ENCODE measurements around the gene CFL1. TPM values are rescaled to one million over a fixed set of nuclear protein-coding genes. Genes with fewer than 3 reads are reported as not detected.
"Not testable (repeated sequence)": the region's sequence is repeated elsewhere in the genome, so short reads cannot be mapped to it uniquely, and the experiment has no call there.

CFL1 gene
- 437 TPM for total RNA-seq

DNA sequence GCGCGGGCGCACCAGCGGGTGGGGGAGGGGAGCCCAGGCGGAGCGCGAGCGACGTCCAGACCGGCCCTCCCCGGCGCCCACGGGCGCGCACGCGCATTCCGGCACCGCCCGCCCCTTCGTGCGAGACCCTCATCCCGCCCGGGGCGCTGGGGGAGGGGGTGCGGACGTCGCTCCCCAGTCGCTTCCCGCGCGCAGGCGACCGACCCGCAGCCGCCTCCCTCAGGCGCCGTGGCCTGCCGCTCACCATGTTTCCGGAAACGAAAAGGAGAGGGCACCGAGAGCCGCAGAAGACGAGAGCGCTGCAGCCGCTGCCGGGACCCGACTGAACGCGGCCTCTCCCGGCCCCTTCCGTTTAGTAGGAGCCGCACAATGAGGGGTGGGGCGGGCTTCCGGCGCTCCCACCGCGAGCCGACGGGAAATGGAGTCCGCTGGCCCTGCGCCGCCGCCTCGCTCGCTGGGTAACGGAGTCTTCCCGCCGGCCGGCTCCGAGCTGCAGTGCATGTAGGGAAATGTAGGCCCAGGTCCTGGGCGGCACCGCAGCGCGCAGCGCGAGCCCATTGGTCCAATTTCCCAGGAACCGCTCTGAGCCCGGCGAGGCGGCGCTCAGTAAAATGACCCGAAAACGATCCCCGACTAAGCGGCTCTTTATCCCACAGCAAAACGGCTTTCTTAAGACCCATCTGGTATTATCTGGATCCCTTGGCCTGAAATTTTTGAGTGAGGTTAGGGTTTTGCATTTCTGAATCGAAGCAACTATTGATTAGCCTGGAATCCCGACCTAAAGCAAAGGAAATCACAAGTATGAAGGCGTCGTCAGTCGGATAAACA is at the start of gene CFL1:
TSS of gene CFL1 (minus strand) at position 328 of the 828 bp plus-strand sequence. CDS start at position 247, 81 bp downstream.
- DNase-seq (ENCODE audit: low spot score) (peak; percentile 99), ATAC-seq (peak; percentile 85)
- intact Hi-C loops (cut with DNase I), result no loop called here

DNA sequence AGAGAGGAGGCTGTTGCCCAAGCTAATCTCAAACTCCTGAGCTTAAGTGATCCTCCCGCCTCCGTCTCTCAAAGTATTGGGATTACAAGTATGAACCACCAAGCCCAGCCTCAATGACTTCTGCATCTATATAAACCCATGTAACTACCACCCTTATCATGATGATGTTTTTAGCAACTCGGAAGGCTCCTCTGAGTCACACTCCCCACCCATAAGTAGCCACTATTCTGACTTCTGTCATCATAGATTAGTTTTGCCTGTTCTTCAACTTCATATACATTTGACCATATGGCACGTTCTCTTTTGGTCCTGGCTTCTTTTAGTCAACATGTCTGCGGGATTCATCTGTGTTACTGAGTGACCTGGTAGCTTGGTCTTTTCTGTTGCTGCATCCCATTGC is 48.6 kb upstream of the CFL1 start:
- intact Hi-C loops (cut with DNase I), result no loop called here
- ATAC-seq (no peak), DNase-seq (ENCODE audit: low spot score) (no peak)

DNA sequence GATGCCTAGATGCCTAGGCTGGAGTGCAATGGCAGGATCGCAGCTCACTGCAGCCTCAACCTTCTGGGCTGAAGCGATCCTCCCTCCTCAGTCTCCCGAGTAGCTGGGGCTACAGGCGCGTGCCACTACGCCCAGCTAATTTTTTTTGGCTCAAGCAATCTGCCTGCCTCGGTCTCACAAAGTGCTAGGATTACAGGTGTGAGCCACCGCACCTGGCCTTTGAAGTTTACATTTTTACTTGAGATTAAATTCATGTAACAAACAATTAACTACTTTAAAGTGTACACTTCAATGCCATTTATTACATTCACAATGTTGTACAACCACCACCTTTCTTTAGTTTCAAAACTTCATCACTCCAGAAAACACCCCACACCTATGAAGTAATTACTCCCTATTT is 45.7 kb upstream of the CFL1 start:
- intact Hi-C loops (cut with DNase I), result no loop called here
- DNase-seq (ENCODE audit: low spot score) (no peak), ATAC-seq (no peak)

DNA sequence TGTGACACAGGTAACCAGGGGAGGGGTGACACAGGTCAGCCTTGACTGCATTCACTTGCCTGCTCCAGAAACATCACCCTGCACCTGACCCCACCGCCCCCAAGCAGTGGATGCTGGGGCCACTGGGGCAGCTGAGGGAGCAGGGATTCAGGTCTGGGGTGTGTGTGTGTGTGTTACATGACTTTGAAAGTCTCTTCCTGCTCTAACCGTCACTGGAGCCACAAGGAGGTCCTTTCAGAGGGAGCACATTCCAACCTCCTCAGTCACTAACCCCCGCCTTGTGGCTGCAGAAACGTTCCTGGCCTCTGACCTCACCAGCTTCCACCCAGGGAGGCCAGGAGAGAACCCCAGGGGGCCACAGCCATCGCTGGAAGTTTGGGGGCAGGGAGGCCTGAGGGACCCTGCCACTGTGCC is 45.1 kb upstream of the CFL1 start:
- DNase-seq (ENCODE audit: low spot score) (no peak), ATAC-seq (no peak)
- intact Hi-C loops (cut with DNase I), result no loop called here

DNA sequence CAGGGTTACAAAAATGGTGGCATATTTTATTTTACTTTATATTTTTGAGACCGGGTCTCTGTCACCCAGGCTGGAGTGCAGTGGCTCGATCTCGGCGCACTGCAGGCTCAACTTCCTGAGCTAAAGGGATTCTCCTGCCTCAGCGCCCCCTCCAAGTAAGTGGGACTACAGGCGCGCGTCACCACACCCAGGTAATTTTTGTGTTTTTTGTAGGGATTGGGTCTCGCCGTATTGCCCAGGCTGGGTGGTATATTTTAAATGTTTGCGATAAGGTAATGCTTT is 42.9 kb upstream of the CFL1 start:
- ATAC-seq (no peak), DNase-seq (ENCODE audit: low spot score) (no peak)
- intact Hi-C loops (cut with DNase I), result no loop called here

DNA sequence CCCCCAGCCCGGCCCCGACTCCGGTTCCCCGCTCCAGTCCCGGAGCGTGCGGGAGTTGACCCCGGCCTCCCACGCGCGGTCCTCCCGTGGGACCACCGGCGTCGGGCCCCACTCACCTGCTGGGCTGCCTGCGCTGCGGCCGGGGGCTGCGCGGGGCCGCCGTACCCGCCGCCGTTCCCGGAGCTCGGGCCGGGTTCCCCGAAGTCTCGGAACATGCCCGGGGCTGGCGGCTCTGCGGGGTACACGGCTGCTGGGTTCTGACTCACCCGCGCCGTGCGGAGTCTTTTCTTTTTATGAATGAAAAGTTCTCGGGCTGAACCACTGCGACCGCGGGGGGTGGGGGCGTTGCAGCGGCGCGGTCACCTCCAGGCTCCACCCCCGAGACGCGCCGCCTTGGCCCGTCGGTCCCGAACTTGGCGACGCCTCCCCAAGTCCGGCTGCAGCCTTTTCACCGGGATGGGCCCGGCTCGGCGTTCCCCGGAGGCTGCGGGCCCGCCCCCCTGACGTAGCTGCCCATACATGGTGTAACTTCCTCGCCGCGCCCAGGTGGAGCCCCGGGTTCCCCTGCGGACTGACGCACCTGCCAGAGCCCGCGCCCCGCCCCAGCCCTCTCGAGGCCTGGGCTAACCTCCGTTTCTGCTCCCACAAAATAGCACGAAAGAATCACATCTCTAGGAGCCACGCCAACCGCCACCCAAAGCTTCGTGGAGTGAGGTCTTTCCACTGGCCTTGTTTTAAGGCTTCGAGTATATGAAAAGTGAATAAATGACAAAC is 42.3 kb upstream of the CFL1 start, which contains the start of gene FOSL1:
TSS of gene FOSL1 (minus strand) at position 264 of the 774 bp plus-strand sequence. CDS start at position 215, 49 bp downstream.
- ATAC-seq (peak; percentile 88), DNase-seq (ENCODE audit: low spot score) (peak; percentile 86)
- intact Hi-C loops (cut with DNase I), result no loop called here

DNA sequence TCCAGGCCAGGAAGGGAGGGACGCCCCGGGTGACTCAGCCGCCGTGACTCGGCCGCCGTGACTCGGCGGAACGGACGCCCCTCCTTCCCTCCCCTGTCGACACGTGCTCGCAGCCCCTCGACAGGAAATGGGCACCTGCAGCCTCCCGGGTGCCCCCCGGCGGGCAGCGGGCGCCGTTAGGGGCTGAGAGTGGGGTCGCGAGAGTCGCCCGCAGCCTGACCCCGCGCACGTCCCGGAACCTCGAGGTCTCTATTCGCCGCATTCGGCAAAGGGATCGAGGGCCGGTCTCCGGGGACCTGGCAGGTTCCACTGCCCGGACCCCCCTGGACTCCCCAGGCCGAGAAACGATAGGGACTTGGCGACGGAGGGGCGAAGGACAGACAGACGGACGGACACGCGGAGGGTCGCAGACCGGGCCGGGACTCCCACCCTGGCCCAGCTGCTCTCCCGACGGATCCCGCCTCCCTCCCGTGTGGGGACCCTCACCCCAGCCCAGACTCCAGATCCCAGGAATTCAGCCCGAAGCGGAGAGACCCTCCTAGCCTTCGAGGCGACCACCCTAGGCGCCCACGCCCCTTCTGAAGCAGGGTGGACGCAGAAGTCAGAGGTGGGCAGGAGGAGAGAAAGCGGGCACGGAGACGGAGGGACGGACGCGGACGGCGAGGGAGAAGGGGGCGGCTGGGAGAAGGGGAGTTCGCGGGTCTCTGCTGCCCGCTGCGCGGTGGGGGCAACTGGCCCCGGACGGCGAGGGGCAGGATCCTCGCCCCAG is 41.6 kb upstream of the CFL1 start:
- intact Hi-C loops (cut with DNase I), result no loop called here
- ATAC-seq, result peak; percentile 30

DNA sequence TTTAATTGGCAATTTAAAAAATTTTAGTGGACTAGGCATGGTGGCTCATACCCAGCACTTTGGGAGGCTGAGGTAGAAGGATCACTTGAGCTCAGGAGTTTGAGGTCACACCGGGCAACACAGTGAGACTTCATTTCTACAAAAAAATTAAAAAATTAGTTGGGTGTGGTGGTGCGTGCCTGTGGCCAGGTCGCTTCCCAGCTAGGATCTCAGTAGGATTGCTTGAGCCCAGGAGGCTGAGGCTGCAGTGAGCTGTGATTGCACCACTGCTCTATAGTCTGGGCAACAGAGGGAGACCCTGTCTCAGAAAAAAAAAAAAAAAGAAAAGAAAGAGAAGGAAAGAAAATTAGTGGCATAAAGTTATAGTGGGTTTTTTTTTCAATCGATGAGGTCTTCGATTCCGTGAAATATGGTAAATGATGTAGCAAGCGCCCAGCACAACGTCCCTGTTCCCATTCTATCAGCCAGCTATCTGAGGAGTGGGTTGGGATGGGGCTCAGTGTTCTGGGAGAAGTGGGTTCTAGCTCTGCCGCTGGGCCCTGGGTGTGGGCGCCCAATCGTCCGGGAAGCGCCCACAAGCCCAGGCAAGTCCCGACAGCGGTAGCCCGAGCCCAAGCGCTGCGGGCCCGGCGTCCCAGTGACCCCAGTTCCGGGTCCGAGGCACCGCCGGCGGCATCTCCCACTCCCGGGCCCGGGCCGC is 40.8 kb upstream of the CFL1 start:
- intact Hi-C loops (cut with DNase I), result no loop called here
- DNase-seq (ENCODE audit: low spot score), result no peak

More for the DNA sequence above, 41.6 kb upstream of the CFL1 start:
- no peak for DNase-seq (ENCODE audit: low spot score)

DNA sequence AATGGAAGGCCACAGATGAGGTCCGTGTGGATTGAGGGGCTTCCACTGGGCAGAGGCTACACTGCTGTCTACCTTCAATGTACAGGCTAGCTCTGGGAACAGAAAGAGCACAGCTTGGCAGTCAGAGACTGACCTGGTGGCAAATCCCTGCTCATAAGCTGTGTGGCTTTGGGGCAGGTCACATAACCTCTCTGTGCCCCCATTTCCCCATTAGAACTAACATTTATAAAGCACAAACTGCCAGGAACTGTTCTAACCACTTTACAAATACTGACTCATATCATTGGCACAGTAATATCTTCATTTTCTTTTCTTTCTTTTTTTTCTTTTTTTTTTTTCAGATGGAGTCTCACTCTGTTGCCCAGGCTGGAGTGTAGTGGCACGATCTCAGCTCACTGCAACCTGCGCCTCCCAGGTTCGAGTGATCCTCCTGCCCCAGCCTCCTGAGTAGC is 39.1 kb upstream of the CFL1 start:
- DNase-seq (ENCODE audit: low spot score) (no peak), ATAC-seq (no peak)
- intact Hi-C loops (cut with DNase I), result no loop called here

More for the DNA sequence above, 40.8 kb upstream of the CFL1 start:
- no peak for ATAC-seq

DNA sequence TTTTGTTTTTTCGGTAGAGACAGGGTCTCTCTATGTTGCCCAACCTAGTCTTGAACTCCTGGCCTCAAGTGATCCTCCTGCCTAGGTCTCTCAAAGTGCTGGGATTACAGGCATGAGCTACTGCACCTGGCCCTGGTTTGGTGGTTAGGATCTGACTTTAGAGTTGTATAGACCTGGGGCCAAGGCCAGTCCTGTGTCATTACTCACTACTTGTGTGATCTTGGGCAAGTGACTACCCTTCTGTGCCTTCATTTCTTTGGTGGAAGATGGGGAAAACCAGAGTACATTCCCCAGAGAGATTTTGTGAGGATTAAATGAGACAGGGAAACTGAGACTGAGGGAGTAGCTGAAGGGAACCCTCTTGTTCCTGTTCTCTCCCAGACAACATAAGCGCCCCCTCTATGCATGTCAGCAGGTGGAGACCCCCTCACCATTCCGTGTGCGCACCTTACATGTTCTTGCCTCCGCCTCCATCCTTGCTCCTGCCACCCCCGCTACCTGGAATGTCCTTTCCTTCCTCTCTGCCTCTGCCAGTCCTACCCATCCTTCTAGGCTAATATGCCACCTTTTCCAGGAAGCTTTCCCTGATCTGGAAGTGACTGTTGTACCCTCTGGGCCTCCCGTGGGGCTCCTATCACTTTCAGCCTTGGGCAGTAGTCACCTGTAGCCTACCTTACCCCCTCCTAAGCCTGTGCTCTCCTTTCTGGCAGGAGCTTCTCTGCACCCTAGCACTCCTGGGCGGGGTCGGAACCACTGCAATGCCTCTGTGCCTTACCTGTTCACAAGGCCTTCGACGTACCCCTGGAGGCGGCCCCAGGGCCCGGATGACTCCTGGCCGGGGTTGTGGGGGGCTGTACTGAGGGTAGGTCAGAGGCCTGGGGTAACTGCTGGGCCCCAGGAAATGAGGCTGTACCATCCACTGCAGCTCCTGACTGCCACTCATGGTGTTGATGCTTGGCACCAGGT is 38.3 kb upstream of the CFL1 start:
- DNase-seq (ENCODE audit: low spot score) (no peak), ATAC-seq (no peak)
- intact Hi-C loops (cut with DNase I), result no loop called here

DNA sequence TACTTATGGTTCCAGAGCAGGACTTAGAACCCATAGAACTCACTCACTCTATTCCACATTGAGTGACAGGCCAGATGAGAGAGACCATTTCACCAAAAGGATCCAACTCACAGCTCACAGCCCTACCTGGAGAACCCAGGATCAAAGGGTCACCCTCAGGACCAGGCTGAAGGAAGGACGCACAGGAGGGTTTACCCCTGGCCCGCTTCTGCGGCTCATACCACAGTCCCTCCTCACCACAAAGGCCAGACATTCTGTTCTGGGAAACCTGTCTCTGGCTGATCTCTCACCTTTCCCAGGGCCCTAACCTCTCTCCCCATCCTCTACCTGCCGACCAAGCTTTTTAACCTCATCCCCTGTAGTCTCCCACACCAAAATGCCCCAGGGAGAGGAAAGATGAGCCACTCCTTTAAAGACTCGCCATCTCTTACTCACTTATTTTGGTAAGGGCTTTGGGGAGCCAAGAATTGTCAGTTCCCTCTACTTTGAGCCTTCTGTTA is 37.6 kb upstream of the CFL1 start:
- ATAC-seq (no peak), DNase-seq (ENCODE audit: low spot score) (no peak)
- intact Hi-C loops (cut with DNase I), result no loop called here

DNA sequence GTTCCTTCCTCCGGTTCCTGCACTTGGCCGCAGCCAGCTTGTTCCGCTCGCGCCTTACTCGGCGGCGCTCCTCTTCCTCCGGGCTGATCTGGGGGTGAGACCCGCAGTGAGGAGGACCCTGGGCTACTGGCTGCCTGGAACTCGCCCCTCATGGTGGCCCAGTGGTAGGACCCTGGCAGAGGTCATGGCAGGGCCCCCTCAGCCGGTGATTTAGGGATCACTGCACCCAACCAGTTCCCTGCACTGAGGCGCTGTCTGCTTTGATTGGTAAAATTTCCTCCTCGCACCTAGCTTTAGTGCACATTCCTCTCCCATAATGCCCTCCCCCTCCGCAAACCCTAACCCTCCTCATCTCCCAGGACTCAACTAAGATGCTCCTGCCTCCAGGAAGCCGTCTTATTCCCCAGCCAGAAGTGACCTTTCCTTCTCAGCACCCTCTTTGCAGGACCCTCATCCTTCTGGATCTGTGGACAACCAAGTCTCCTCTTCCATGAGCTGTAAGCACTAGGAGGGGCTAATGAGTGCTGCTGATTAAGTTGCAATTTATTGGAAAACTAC is 36.1 kb upstream of the CFL1 start:
- intact Hi-C loops (cut with DNase I), result no loop called here
- no peak for ATAC-seq
- no peak for DNase-seq (ENCODE audit: low spot score)

DNA sequence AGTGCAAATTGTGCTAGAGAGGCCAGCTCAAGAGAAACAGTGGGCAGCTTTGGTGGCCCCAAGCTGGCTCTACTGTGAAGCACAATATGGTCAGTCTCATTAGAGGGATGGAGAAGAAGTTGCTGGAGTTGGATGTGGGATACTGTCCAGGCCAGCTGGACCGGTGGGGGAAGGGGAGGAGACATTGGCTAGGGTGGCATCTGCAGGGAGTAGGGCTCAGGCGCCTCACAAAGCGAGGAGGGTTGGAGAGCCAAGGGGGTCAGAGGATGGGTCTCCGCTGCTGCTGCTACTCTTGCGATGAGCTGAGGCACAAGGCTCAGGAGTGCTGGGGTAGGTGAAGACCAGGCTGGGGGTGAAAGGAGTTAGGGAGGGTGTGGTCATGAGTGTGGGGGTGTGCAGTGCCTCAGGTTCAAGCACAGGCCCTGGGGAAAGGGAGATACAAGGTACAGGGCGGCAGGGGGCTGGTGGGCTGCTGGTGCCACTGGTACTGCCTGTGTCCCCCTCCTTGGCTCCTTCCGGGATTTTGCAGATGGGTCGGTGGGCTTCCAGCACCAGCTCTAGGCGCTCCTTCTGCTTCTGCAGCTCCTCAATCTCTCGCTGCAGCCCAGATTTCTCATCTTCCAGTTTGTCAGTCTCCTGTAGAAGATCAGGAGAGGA is 34.8 kb upstream of the CFL1 start:
- DNase-seq (ENCODE audit: low spot score) (no peak), ATAC-seq (no peak)
- intact Hi-C loops (cut with DNase I), result no loop called here

DNA sequence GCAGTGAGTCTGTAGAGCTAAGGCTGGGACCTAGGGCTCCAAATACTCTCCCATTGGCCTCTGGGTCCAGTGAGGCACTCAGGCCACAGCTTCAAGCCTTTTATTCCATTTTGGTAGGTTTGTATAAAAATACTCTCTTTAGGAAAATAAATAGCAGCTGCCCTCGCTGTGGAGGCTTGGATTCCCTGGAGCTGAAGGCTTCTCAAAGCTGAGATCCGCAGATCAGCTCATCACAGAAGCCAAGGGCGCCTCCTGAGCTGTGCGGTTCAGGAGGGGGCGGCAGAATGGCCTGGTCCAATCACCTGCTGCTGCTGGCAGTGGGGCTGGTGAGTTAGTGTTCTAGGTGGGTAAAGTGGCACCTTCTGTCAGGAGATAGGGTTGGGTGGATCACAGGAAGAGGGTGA is 34.2 kb upstream of the CFL1 start:
- ATAC-seq; intact Hi-C loops (cut with DNase I): not testable (repeated sequence)

DNA sequence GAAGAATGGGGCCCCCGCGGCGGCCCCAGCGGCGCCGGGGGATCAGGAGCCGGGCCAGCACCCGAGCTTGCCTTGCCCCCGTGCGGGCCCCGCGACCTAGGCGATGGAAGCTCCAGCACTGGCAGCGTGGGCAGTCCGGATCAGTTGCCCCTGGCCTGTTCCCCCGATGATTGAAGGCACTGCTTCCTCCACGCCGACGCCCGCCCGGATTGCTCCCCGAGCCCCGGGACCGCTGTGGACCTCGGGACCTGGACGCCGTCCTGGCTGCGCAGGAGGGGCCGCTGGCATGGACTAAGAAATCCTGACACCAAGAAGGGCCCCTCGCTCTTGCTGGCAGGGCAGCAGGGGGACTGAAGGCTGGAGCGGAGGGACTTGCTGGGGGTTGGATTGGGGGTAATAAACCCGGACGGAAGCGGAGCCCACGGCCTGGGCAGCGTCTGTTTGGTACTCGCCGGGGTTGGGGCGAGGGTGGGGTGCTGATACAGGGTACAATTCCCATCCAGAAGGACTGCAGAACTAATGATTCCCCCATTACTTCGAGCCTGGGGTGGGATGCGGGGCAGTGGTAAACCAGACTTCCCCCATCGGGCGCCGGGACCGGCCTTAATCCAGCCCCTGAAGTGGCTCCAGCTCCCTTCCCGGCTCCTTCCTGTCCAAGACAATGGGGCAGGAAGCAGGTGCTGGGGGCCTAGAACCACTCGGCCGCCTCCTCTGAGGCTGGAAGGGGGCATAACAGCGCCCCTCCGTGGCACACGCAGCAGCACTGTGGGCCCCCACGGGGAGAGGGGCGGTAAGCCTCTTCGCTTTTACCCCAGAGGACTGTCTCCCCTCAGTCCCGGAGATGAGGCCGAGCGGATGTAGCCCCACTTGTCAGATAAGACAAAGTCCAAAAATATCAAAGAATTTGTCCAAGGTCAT is 33.5 kb upstream of the CFL1 start:
- intact Hi-C loops (cut with DNase I), result no loop called here
- ATAC-seq, result no peak
- no peak for DNase-seq (ENCODE audit: low spot score)

More for the DNA sequence above, 34.2 kb upstream of the CFL1 start:
- DNase-seq (ENCODE audit: low spot score), result not testable (repeated sequence)

All from sciatic nerve (tissue), 2 donors.